PC-9 (cell line): ENCODE data around the gene FBXO34.

Source experiments
- EZH2 ChIP-seq: fragments of 200-600 bp; sonication (generic); IDR thresholded peaks from 2 replicates; pipeline ENCODE4 v1.8.0; 2017; ENCODE audit warnings: antibody characterized with exemption, low read depth
- TF ChIP-seq, protein P1 (sequence below): fragments of 200-600 bp; sonication (generic); conservative IDR thresholded peaks from 2 replicates; pipeline ENCODE4 v1.6.1; 2017; ENCODE audit warnings: mixed run types, antibody characterized with exemption, mild to moderate bottlenecking, moderate library complexity

- TF ChIP-seq, protein P1, sequence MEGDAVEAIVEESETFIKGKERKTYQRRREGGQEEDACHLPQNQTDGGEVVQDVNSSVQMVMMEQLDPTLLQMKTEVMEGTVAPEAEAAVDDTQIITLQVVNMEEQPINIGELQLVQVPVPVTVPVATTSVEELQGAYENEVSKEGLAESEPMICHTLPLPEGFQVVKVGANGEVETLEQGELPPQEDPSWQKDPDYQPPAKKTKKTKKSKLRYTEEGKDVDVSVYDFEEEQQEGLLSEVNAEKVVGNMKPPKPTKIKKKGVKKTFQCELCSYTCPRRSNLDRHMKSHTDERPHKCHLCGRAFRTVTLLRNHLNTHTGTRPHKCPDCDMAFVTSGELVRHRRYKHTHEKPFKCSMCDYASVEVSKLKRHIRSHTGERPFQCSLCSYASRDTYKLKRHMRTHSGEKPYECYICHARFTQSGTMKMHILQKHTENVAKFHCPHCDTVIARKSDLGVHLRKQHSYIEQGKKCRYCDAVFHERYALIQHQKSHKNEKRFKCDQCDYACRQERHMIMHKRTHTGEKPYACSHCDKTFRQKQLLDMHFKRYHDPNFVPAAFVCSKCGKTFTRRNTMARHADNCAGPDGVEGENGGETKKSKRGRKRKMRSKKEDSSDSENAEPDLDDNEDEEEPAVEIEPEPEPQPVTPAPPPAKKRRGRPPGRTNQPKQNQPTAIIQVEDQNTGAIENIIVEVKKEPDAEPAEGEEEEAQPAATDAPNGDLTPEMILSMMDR: no peak
- no peak for TF ChIP-seq EZH2
Observed at GRCh38 chr14:55228261-55228660, 43.0 kb upstream of the FBXO34 start.
